Transverse colon (tissue), 4 donors: ENCODE measurements around the gene GRIK4. TPM values are rescaled to one million over a fixed set of nuclear protein-coding genes. Genes with fewer than 3 reads are reported as not detected.

Experiments used
- DNase-seq: peaks from one replicate; pipeline ENCODE4 v3.0.0-alpha.2; 2019
- H3K27ac ChIP-seq, 4 donors: fragments of 200-600 bp; sonication (generic); 2 replicates each; pipeline ENCODE4 v1.5.1; 2016 to 2018; ENCODE audit warnings: inconsistent platforms in 4 of 4
- H3K27me3 ChIP-seq: fragments of 200-600 bp; sonication (generic); 2 replicates; pipeline ENCODE4 v1.5.1; 2017; ENCODE audit warnings: inconsistent platforms
- H3K36me3 ChIP-seq, 4 donors: fragments of 200-600 bp; sonication (generic); 2 replicates each; pipeline ENCODE4 v1.5.1; 2017 to 2019; ENCODE audit warnings: inconsistent platforms in 4 of 4
- H3K4me1 ChIP-seq, 4 donors: fragments of 200-600 bp; sonication (generic); 2 replicates each; pipeline ENCODE4 v1.5.1; 2017 to 2020; ENCODE audit warnings: inconsistent platforms in 4 of 4
- H3K4me3 ChIP-seq, 4 donors: fragments of 200-600 bp; sonication (generic); 1 replicate in 1 of 4; 2 replicates in 3 of 4; pipeline versions ENCODE4 v1.5.1 to v1.6.1; 2017 to 2019; ENCODE audit warnings: inconsistent platforms in 4 of 4
- H3K9me3 ChIP-seq, 2 donors: fragments of 200-600 bp; sonication (generic); 2 replicates each; pipeline ENCODE4 v1.5.1; 2017 to 2019; ENCODE audit warnings: inconsistent platforms in 2 of 2
- EP300 ChIP-seq: sonication (generic); formaldehyde crosslinking; IDR thresholded peaks from one replicate; pipeline ENCODE4 v1.6.1; 2017; ENCODE audit warnings: antibody characterized with exemption, low read depth
- POLR2A ChIP-seq: fragments of 450-650 bp; IDR thresholded peaks from one replicate; pipeline ENCODE4 v1.6.1; 2016; ENCODE audit warnings: antibody characterized with exemption, mild to moderate bottlenecking, moderate library complexity
- POLR2AphosphoS5 ChIP-seq, 3 donors: sonication (generic); formaldehyde crosslinking; IDR thresholded peaks; one replicate each; pipeline ENCODE4 v1.6.1; 2016; ENCODE audit warnings: antibody characterized with exemption in 3 of 3
- WGBS, 2 donors: methylation state at CpG; one replicate each; pipeline ENCODE4 v1.1.5; 2018; ENCODE audit warnings: low coverage in 1 of 2; 5-methylcytosine and 5-hydroxymethylcytosine counted together
- in situ Hi-C, 4 donors: fragments of 200-750 bp; cut with MboI; loops; one replicate each; pipeline versions ENCODE4 v1.15.0 to v1.15.1; 2017; ENCODE audit warnings: low sequenced_read_pairs in 3 of 4, low pct_ligation_motif_present in 1 of 4, low pct_unique_long_range_greater_than_20kb in 1 of 4
- intact Hi-C: fragments of 100-400 bp; cut with DNase I; formaldehyde crosslinking; loops from one replicate; pipeline ENCODE4 v1.15.1; 2023; ENCODE audit warnings: low total_unique reads
- total RNA-seq, 4 donors: library from RNA; depleted of rRNA; stranded (reverse); fragments of >200 nt; gene quantifications; one replicate each; pipeline ENCODE4 v1.1.0, GENCODE V29; 2016
- TF ChIP-seq, protein P1 (sequence below), 5 experiments: fragments of 200-600 bp in 3 of 5; fragments of 450-650 bp in 2 of 5; sonication (generic) in 3 of 5; IDR thresholded peaks; 1 replicate in 2 of 5; 2 replicates in 3 of 5; pipeline ENCODE4 v1.5.1; 2016 to 2017; ENCODE audit warnings: antibody characterized with exemption in 5 of 5, inconsistent platforms in 3 of 5, mild to moderate bottlenecking in 2 of 5, moderate library complexity in 1 of 5

GRIK4 gene
- total RNA-seq, 4 donors from 2014 or later = 2.6 TPM; not detected in 3

DNA sequence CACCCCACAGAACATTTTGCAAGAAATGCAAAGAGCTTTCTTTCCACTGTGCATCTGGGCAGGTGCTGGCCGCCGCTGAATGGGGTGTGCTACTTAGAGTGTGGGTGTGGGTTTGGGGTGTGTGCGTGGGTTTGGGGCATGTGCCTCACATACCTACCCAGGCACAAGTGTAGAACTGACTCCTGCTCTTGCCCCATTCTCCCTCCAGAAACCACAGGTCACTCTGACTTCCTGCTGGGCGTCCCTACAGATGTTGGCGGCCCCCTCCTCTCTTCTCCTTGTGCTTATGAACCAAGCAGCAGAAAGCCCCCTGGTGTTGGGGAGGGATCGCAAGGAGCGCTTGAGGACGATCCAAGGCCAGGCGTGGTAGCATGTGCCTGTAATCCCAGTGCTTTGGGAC, 63.9 kb downstream of the GRIK4 start:
- Histone ChIP-seq H3K9me3 (no peaks in the 10 kb centered on the region), H3K27me3 (peaks cover 21% of the 10 kb centered on the region), H3K4me1 (no peaks in the 10 kb centered on the region), H3K4me3 (no peak overlapping the region), H3K27ac (no peak overlapping the region), H3K36me3 (no peaks in the 10 kb centered on the region)
- intact Hi-C loops = no loop called here
- no peak for DNase-seq
- TF ChIP-seq EP300 (no peak), POLR2A (no peak), POLR2AphosphoS5 (IDR thresholded peaks at IDR 0.05) (no peak)
- TF ChIP-seq, protein P1, sequence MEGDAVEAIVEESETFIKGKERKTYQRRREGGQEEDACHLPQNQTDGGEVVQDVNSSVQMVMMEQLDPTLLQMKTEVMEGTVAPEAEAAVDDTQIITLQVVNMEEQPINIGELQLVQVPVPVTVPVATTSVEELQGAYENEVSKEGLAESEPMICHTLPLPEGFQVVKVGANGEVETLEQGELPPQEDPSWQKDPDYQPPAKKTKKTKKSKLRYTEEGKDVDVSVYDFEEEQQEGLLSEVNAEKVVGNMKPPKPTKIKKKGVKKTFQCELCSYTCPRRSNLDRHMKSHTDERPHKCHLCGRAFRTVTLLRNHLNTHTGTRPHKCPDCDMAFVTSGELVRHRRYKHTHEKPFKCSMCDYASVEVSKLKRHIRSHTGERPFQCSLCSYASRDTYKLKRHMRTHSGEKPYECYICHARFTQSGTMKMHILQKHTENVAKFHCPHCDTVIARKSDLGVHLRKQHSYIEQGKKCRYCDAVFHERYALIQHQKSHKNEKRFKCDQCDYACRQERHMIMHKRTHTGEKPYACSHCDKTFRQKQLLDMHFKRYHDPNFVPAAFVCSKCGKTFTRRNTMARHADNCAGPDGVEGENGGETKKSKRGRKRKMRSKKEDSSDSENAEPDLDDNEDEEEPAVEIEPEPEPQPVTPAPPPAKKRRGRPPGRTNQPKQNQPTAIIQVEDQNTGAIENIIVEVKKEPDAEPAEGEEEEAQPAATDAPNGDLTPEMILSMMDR (IDR thresholded peaks at IDR 0.05) = no peak
- in situ Hi-C loops = no loop called here
- 89% methylated on average over 9 of the region's 9 CpGs; no CpG with 5 or more reads in 1 of the 2 donors for whole genome bisulfite sequencing, 2 donors

GRCh38 chr11:120576606-120577005, 65.1 kb downstream of the GRIK4 start:
- Histone ChIP-seq H3K36me3 (no peaks in the 10 kb centered on the region), H3K4me3 (no peak overlapping the region), H3K9me3 (no peaks in the 10 kb centered on the region), H3K27ac (no peak overlapping the region), H3K27me3 (peaks cover 23% of the 10 kb centered on the region), H3K4me1 (no peaks in the 10 kb centered on the region)
- WGBS, 2 donors = 81 to 87% methylated on average over 3 to 7 of the region's 7 CpGs
- in situ Hi-C loops = no loop called here
- no peak for DNase-seq
- intact Hi-C loops = no loop called here
- no peak for TF ChIP-seq EP300
- no peak for TF ChIP-seq POLR2A
- TF ChIP-seq POLR2AphosphoS5 (IDR thresholded peaks at IDR 0.05) = no peak
- TF ChIP-seq, protein P1 (IDR thresholded peaks at IDR 0.05) = no peak

DNA sequence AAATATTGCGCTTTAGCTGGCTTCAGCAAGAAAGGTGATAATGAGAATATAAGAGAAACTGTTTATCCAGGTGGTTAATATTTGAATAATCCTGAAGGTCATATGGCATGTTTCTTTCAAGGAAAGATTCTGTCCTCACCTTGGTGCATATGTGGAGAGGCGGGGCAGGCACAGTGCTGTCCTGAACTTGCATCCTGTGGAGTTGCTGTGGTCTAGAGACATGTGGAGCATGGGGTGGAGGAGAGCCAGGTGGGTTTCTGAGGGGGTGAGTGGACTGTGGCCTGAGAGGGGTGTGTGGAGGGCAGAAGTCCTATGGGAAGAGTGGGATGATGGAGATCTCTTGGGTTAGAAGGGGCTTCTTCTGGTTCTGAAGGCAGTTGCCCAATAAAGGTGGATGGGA, 65.5 kb downstream of the GRIK4 start:
- intact Hi-C loops = no loop called here
- Histone ChIP-seq H3K27me3 (peaks cover 27% of the 10 kb centered on the region), H3K27ac (no peak overlapping the region), H3K4me1 (no peaks in the 10 kb centered on the region), H3K36me3 (no peaks in the 10 kb centered on the region), H3K9me3 (no peaks in the 10 kb centered on the region), H3K4me3 (no peak overlapping the region)
- TF ChIP-seq EP300 = no peak
- no peak for TF ChIP-seq POLR2AphosphoS5 (IDR thresholded peaks at IDR 0.05)
- no peak for TF ChIP-seq POLR2A
- TF ChIP-seq, protein P1 (IDR thresholded peaks at IDR 0.05) = no peak
- 83 to 91% methylated on average over 2 of the region's 2 CpGs for WGBS, 2 donors
- in situ Hi-C loops = no loop called here
- no peak for DNase-seq

GRCh38 chr11:120577624-120578363, 66.2 kb downstream of the GRIK4 start:
- TF ChIP-seq POLR2AphosphoS5 (IDR thresholded peaks at IDR 0.05) = no peak
- TF ChIP-seq POLR2A = no peak
- TF ChIP-seq, protein P1 (IDR thresholded peaks at IDR 0.05) = no peak
- no peak for TF ChIP-seq EP300
- no peaks in the 10 kb centered on the region for H3K36me3 ChIP-seq
- H3K4me1 ChIP-seq = no peaks in the 10 kb centered on the region
- no peak for DNase-seq
- no peaks in the 10 kb centered on the region for H3K9me3 ChIP-seq
- H3K27me3 ChIP-seq = peaks cover 31% of the 10 kb centered on the region
- in situ Hi-C loops = no loop called here
- intact Hi-C loops = no loop called here
- no peak overlapping the region for H3K4me3 ChIP-seq
- no peak overlapping the region for H3K27ac ChIP-seq
- 53 to 82% methylated on average over 2 to 7 of the region's 7 CpGs for WGBS, 2 donors
